Mesangial cell (primary cell): Measurements from ENCODE around the gene CALHM2. TPM values are rescaled to one million over a fixed set of nuclear protein-coding genes. Genes with fewer than 3 reads are reported as not detected.

Experiments used
- total RNA-seq: library from RNA; depleted of rRNA; stranded (reverse); fragments of >200 nt; gene quantifications from 2 replicates; pipeline ENCODE4 v1.2.3, GENCODE V29; 2015

CALHM2 gene, protein sequence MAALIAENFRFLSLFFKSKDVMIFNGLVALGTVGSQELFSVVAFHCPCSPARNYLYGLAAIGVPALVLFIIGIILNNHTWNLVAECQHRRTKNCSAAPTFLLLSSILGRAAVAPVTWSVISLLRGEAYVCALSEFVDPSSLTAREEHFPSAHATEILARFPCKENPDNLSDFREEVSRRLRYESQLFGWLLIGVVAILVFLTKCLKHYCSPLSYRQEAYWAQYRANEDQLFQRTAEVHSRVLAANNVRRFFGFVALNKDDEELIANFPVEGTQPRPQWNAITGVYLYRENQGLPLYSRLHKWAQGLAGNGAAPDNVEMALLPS
- 3.9 and 10.3 TPM in 2 replicates for total RNA-seq

DNA sequence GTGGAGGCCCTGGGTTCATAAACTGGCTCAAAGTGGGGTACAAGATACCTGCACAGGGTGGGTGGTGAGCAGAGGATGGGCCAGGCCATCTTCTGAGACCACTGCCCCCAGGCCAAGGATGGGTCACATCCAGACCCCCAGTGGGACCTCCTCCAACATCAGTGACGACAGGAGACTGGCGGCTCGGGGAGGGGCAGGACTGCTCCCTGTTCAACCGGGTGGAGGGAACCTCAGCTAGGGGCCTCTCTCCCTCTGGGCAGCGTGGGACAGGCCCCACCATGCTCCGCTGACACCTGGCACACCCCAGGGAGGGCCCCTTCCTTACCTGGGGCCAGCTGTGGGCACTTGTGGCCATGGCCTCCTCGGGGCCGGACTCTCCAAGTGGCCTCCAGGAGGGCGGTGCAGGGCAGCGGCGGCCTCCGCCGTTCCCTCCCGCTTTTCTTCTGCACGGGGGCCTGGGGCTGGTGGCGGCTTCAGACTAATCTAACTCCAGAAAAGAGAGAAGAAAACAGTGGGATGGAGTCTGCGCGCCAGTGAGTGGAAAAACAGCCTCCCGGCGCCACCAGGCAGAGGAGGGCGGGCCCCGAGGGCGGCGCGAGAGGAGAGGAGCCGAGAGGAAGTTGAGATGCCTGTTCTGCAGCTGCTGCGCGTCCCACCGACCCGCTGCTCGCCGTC lies at the start of gene CALHM2:
TSS of gene CALHM2 (minus strand) at position 540 of the 675 bp plus-strand sequence. CDS start 2,429 bp downstream, outside the sequence.

DNA sequence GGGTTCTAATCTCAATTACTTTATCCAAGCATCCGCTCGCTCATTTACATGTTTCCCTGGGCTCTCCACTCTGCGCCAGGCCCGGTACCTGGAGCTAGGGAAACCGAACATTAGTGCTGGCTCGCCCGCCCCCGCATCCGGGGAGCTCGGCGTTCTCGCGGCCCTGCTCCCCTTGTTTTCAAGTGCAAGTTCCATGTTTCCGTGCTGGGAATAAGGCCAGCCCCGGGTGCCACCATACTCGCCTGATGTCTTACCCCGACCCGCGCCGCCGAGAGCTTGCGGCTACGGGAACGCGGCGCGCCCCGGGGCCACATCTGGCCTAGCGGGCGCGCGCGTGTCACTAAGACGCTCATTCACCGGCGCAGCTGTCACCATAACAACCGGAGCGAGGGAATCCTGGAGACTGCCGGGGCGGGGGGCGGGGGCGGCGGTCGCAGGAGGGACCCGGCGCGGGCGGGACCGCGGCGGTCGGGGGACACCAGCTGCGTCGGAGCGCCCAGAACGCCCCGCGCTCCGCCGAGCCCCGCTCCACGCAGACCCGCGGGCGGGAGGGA lies 41.3 kb upstream of the CALHM2 start, which contains the start of gene NEURL1:
TSS of gene NEURL1 (plus strand) at position 344 of the 554 bp plus-strand sequence. CDS start 683 bp downstream, outside the sequence.

DNA sequence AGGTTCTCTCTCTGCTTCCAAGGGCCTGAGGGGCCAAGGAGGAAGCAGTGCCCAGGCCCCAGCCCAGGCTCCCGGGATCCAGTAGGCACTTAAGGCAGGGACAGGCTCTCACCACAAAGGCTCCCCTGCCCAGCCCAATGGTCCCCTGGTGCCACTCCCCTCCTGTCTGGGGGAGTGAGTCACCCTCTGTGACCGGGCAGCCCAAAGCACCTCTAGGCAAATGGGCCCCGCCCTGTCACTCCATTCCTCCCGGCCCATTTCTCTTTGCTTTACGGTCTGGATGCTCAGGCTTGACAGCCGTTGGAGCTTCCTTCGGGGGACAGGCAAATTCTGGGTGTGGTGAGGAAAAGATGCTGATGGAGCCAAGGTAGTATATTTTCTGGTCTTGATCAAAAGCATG lies 27.0 kb upstream of the CALHM2 start, which contains the start of gene CALHM3:
TSS of gene CALHM3 (minus strand) at position 106 of the 400 bp plus-strand sequence. CDS start 208 bp downstream, outside the sequence.

DNA sequence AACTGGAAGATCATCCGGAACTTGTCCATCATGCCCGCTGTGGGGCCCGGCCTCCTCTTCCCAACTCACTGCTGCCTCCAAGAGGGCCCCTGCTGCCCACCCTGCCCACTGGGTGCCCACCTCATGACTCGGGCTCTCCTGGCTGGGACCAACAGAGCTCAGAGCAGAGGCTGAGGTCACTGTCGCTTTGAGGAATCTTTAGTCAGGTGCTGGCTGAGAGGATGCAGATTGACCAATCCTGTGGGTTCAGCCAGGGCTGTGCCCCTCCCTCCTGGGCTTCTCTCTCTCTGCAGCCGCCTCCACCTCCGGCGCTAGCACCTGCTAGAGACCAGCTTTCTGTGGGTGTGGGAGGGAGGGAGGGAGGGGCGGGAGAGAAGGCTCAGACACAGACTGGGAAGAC lies 6.5 kb upstream of the CALHM2 start, which contains the start of gene CALHM1:
TSS of gene CALHM1 (minus strand) at position 181 of the 400 bp plus-strand sequence. CDS start at position 32, 149 bp downstream.

Other genes starting within 250 kb of the CALHM2 start
- gene RPEL1, start 206.5 kb downstream of the CALHM2 start, total RNA-seq, result not detected in 2 replicates
- gene INA, start 175.2 kb downstream of the CALHM2 start, total RNA-seq, result 2.7 and 2.9 TPM in 2 replicates
- gene PCGF6, start 101.2 kb downstream of the CALHM2 start, total RNA-seq, result 8.0 and 9.0 TPM in 2 replicates
- 2.2 and 4.9 TPM in 2 replicates for gene TAF5, start 84.4 kb downstream of the CALHM2 start, total RNA-seq
- gene ATP5MK, start 55.9 kb downstream of the CALHM2 start, total RNA-seq, result 110 and 173 TPM in 2 replicates
- gene PDCD11, start 55.7 kb downstream of the CALHM2 start, total RNA-seq, result 25.2 and 31.9 TPM in 2 replicates
- not detected in 2 replicates for gene CALHM1, start 6.5 kb upstream of the CALHM2 start, total RNA-seq
- gene CALHM3, start 26.9 kb upstream of the CALHM2 start, total RNA-seq, result not detected in 2 replicates
- gene NEURL1, start 41.3 kb upstream of the CALHM2 start, total RNA-seq, result 0.33 and 0.51 TPM in 2 replicates